SK-N-SH (cell line): ENCODE measurements around the gene ZNF577.

Source experiments
- CHD2 ChIP-seq: fragments of 150-350 bp; IDR thresholded peaks from 2 replicates; pipeline ENCODE4 v1.6.1; 2018; ENCODE audit warnings: low read length; ENCODE audit not compliant: partially characterized antibody
- CTCF ChIP-seq: fragments of 200-600 bp; sonication (generic); IDR thresholded peaks from 2 replicates; pipeline ENCODE4 v1.6.1; 2017; ENCODE audit warnings: antibody characterized with exemption, mild to moderate bottlenecking, moderate library complexity
- FOXM1 ChIP-seq: IDR thresholded peaks from 2 replicates; pipeline ENCODE4 v1.4.0; 2012; ENCODE audit warnings: low read depth, mild to moderate bottlenecking
- POLR2AphosphoS5 ChIP-seq: IDR thresholded peaks from 2 replicates; pipeline ENCODE4 v1.6.1; 2012; ENCODE audit warnings: low read depth, low read length
- SIN3A ChIP-seq: IDR thresholded peaks from 2 replicates; pipeline ENCODE4 v1.6.1; 2012; ENCODE audit warnings: low read depth, mild to moderate bottlenecking, low read length, moderate library complexity, borderline replicate concordance
- TAF1 ChIP-seq: IDR thresholded peaks from 2 replicates; pipeline ENCODE4 v1.6.1; 2012; ENCODE audit warnings: low read depth, mild to moderate bottlenecking, low read length, moderate library complexity, borderline replicate concordance
- USF2 ChIP-seq: fragments of 150-350 bp; IDR thresholded peaks from 2 replicates; pipeline ENCODE4 v1.6.1; 2017; ENCODE audit warnings: antibody characterized with exemption, low read length, low read depth, borderline replicate concordance
- YY1 ChIP-seq: IDR thresholded peaks from 2 replicates; pipeline ENCODE4 v1.4.0; 2012; ENCODE audit warnings: low read depth, mild to moderate bottlenecking

GRCh38 chr19:51919606-51920005 lies 31.9 kb upstream of the ZNF577 start:
- TF ChIP-seq CHD2 (no peak), YY1 (no peak), CTCF (no peak), SIN3A (no peak), POLR2AphosphoS5 (no peak), FOXM1 (no peak), TAF1 (no peak), USF2 (no peak)
